Rectal smooth muscle tissue (tissue), 1 donor: ENCODE results near the gene PDGFD.

ENCODE experiments used
- H3K27ac ChIP-seq: one replicate; pipeline ENCODE4 v1.7.0; 2013; ENCODE audit warnings: low read depth, low read length, inconsistent platforms
- H3K27me3 ChIP-seq: one replicate; pipeline ENCODE4 v1.7.0; 2013; ENCODE audit warnings: low read length; ENCODE audit not compliant: control insufficient read depth, insufficient read depth
- H3K36me3 ChIP-seq: one replicate; pipeline ENCODE4 v1.7.0; 2013; ENCODE audit warnings: low read length; ENCODE audit not compliant: control insufficient read depth, insufficient read depth
- H3K4me1 ChIP-seq: one replicate; pipeline ENCODE4 v1.7.0; 2013; ENCODE audit warnings: low read length; ENCODE audit not compliant: control insufficient read depth, insufficient read depth
- H3K4me3 ChIP-seq: one replicate; pipeline ENCODE4 v1.7.0; 2013; ENCODE audit warnings: low read length
- H3K9ac ChIP-seq: one replicate; pipeline ENCODE4 v1.7.0; 2013; ENCODE audit warnings: low read length

PDGFD gene

DNA sequence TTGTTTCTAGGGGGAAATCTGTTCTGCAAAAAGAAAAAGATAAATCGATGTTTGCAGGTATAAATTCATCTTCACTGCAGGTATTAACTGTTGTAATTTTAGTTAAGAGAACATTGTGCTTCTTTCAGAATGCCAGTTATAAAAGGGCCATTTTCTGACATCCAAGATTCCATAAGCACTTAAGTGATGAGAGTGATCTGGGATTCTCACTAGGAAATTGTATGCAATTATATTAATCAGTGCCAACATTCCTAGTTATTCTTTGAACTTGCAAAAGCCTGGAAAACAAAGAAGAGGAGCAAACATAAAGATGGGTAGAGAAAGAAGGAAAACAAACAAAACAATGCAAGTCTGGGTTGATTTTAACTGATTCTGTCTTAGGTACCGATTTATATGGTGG, 122.2 kb downstream of the PDGFD start:
- Histone ChIP-seq H3K9ac (no peak overlapping the region), H3K27ac (no peak overlapping the region), H3K4me1 (no peaks in the 10 kb centered on the region), H3K4me3 (no peak overlapping the region), H3K36me3 (no peaks in the 10 kb centered on the region), H3K27me3 (no peaks in the 10 kb centered on the region)

DNA sequence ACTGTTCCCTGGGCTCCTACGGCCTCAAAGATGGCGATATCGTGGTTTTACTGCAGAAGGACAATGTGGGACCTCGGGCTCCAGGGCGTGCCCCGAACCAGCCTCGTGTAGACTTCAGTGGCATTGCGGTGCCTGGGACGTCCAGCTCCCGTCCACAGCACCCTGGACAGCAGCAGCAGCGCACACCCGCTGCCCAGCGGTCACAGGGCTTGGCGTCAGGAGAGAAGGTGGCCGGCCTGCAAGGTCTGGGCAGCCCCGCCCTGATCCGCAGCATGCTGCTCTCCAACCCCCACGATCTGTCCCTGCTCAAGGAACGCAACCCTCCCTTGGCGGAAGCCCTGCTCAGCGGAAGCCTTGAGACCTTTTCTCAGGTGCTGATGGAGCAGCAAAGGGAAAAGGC, 127.0 kb downstream of the PDGFD start:
- Histone ChIP-seq H3K4me3 (no peak overlapping the region), H3K4me1 (no peaks in the 10 kb centered on the region), H3K27ac (no peak overlapping the region), H3K9ac (no peak overlapping the region), H3K27me3 (no peaks in the 10 kb centered on the region), H3K36me3 (no peaks in the 10 kb centered on the region)

DNA sequence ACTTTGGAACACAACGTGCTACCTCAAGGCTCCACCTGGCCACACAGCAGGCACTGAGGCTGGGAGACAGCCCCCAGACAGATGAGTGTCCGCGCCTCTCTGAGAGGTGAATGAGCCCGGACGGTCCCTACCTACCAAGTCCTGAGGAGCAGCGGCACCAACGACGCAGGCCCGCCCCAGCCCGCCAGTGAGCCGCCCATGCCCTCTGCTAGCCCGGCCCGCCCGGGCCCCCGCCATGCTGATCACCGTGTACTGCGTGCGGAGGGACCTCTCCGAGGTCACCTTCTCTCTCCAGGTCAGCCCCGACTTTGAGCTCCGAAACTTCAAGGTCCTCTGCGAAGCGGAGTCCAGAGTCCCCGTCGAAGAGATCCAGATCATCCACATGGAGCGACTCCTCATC, 127.4 kb downstream of the PDGFD start, which contains the start of gene DDI1:
DDI1 (plus strand) TSS at position 53 of the 400 bp plus-strand sequence; CDS start at position 236, 183 bp downstream.
- Histone ChIP-seq H3K27ac (no peak within 1 kb of the TSS), H3K4me1 (no peaks in the 10 kb centered on the region)

DNA sequence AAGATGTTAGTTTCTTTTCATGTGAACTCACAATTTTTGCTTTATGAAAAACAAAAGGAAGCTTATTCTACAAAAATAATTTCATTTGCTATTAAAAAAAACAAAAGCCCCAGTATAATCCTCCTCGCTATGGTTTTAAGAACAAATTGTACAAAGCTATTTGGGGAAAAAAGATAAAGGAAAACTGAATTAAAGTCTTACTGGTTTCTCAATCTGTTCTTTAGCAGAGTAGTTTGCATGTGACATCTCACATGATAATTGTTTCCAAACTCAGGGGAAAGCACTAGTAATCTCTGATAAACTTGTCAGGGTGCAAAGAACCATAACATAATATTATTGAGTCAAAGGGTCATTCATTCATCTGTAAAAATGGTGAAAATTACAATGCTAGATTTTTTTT, 130.4 kb downstream of the PDGFD start:
- Histone ChIP-seq H3K4me1 (no peaks in the 10 kb centered on the region), H3K36me3 (no peaks in the 10 kb centered on the region), H3K9ac (no peak overlapping the region), H3K27ac (no peak overlapping the region), H3K27me3 (no peaks in the 10 kb centered on the region), H3K4me3 (no peak overlapping the region)

More for the DNA sequence above, 127.4 kb downstream of the PDGFD start, which contains the start of gene DDI1:
- Histone ChIP-seq H3K27me3 (no peaks in the 10 kb centered on the region), H3K9ac (no peak within 1 kb of the TSS), H3K4me3 (no peak within 1 kb of the TSS), H3K36me3 (no peaks in the 10 kb centered on the region)

DNA sequence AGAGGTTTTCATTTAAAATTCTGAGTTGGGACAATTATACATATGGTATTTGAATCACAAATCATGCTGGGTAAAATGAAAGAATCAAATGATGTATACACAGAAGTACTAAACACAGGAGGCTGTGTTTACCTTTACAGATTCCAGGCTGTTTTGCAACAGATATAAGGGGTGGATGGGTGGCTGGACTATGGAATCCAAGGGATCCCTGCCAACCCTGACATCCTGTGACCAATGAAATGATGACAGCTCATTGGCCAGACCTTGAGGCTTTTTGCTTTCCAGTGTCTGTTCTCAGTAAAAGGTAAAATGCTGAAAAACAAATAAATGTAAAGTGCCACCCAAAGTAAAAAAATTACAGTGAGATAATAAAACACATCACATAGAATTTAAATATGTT, 130.8 kb downstream of the PDGFD start:
- Histone ChIP-seq H3K27me3 (no peaks in the 10 kb centered on the region), H3K4me1 (no peaks in the 10 kb centered on the region), H3K9ac (no peak overlapping the region), H3K27ac (no peak overlapping the region), H3K4me3 (no peak overlapping the region), H3K36me3 (no peaks in the 10 kb centered on the region)

DNA sequence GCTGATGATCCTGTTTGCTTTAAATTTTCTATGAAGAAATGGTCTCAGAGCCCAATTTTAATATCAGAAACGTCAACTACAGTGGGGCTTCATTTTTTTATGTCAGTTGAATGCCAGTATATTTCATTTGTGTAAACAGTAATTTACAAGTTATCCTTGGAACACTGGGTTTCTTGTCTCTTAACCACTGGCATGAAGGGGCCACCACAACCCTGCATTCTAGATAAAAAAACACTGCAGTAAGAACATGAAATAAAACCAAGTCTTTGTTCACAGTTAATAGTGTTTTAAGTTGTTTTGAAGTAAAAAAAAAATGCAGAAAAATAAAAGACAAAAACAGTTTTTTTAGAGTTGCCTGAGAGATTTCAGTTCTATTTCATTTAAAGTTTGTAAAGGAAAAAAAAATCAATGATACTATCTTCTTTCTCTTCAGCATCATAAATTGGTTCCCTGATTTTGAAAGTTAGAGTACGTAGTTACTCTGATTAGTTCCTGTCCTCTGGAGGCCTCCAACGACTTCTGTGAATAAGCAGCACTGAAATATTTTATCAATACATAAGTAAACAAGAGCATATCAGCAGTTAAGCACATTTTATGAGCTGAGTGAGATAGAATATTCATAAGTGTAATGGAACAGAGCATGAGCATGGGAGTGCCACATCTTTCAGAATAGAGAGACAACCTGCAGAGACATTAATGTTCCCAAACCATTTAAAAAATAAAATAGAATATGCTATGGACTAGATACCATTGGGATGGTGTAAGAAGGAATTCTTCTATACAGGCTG, 135.3 kb downstream of the PDGFD start:
- Histone ChIP-seq H3K4me3 (no peak overlapping the region), H3K36me3 (no peaks in the 10 kb centered on the region), H3K4me1 (no peaks in the 10 kb centered on the region), H3K27ac (no peak overlapping the region), H3K27me3 (no peaks in the 10 kb centered on the region), H3K9ac (no peak overlapping the region)

DNA sequence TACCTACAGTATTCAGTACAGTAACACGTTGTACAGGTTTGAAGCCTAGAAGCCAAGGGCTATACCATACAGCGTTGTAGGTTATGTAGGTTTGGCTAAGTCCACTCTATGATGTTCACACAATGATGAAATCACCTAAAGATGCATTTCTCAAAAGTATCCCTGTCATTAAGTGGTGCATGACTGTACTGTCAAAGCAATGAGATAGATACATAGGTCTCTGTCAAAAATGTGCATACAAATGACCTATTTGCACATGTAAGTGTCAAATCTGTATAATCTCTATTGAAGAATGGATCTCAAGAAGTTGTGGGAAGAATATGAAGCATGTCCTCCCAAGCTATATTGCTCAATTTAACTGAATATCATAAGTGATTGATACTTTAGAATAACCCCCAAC, 139.4 kb downstream of the PDGFD start:
- no peak overlapping the region for H3K27ac ChIP-seq
- no peak overlapping the region for H3K4me3 ChIP-seq
- H3K27me3 ChIP-seq = no peaks in the 10 kb centered on the region
- H3K4me1 ChIP-seq = no peaks in the 10 kb centered on the region
- H3K36me3 ChIP-seq = no peaks in the 10 kb centered on the region
- no peak overlapping the region for H3K9ac ChIP-seq

DNA sequence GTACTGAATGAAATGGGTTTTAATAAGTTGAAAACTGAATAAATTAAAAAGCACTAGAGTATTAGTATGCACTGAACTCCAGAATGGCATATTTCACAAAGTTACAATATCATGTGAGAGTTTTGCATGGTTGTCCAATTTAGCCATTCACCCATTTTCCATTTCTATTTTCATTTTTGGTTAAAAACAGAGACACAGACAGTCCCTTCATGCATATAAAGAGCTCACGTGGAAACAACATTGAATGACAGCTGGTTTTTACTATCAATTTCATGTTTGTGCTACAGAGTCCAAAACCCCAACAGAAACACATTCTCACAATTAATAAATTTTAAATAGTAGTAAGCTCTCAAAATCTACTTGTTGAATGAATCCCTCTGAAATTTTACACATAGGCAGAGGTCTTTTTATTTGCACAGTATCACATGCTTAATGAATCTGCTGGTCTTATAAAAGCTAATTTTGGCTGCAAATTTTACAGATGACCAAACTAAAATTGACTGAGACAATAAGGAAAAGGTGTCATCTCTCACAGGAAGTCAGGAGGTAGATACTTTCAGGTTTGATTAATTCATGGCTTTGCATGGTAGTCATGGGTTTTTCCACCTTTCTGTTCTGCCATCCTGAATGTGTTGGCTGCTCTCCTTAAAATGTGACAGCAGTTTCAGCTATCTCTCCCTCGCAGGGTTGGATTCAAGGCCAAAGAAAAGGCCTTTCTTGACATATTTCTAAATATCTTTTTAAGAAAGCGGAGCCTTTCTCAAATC, 148.1 kb downstream of the PDGFD start:
- no peaks in the 10 kb centered on the region for H3K27me3 ChIP-seq
- H3K27ac ChIP-seq = no peak overlapping the region
- H3K4me3 ChIP-seq = no peak overlapping the region
- no peak overlapping the region for H3K9ac ChIP-seq
- H3K4me1 ChIP-seq = no peaks in the 10 kb centered on the region
- no peaks in the 10 kb centered on the region for H3K36me3 ChIP-seq

DNA sequence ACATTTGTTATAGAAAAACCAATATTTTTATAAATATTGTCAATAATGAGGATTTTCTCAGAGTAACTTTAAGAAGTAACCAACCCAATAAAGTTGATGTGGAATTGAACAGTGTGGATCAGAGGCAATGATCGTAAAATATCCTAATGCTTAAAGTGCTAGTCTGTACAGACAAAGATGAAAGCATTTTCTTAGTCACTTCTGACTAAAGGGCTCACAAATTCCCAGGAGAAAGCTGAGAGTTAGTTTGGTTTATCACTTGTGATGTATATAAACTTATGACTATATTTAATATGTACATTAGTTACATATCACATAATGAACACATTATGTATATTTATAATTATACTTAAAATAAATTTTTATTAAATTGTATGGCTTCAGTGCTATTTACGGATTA, 152.9 kb downstream of the PDGFD start:
- no peaks in the 10 kb centered on the region for H3K36me3 ChIP-seq

DNA sequence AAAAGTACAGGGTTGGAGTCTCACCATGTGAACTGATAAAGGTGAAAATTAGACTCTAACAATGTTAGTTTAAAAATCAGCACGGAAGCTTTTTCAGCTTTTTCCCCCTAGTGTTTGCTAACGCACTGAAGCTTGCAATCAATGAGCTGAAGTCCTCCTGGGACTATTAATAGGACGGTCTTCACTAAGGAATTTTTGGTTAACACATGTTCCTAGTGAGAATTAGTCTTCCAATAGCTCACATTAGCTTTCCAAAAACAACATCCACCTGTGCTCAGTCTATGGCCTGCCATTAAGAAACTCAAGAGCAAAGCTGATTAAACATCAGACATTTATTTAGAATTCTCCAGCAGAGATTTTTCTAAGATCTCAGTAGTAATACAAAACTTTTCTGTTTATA, 154.2 kb downstream of the PDGFD start:
- Histone ChIP-seq H3K27ac (no peak overlapping the region), H3K4me3 (no peak overlapping the region)

More for the DNA sequence above, 152.9 kb downstream of the PDGFD start:
- H3K27me3 ChIP-seq = no peaks in the 10 kb centered on the region
- H3K4me3 ChIP-seq = no peak overlapping the region
- H3K4me1 ChIP-seq = no peaks in the 10 kb centered on the region
- no peak overlapping the region for H3K9ac ChIP-seq
- H3K27ac ChIP-seq = no peak overlapping the region

DNA sequence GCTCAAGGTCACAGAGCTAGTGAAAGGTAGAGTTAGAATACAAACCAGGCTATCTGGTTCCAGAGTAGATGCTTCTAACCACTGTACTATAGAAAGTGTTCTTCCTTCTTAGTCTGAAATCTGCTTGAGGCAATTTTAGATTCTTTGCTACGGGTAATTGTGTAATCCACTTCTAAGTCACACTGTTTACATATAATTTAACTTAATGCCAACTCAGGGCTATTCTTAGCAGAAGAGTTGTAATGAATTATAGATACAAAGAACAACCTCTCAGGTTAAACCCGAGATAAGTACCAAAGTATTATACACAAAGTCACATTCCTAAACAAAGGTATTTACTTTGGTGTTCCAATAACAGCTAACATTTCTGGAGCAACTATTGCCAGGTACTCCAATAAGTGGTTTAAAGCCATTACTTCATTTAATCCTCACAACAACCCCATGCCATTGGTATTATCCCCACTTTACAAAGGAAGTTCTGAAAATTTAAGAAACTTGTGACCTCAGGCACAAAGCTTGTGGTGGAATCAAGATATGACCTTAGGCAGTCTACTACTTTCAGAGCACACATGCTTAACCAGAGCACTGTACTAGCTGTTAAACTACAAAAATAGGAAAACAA, 158.6 kb downstream of the PDGFD start:
- Histone ChIP-seq H3K4me3 (no peak overlapping the region), H3K27me3 (no peaks in the 10 kb centered on the region), H3K9ac (no peak overlapping the region), H3K27ac (no peak overlapping the region), H3K36me3 (no peaks in the 10 kb centered on the region), H3K4me1 (no peaks in the 10 kb centered on the region)

More for the DNA sequence above, 154.2 kb downstream of the PDGFD start:
- Histone ChIP-seq H3K36me3 (no peaks in the 10 kb centered on the region), H3K9ac (no peak overlapping the region), H3K4me1 (no peaks in the 10 kb centered on the region), H3K27me3 (no peaks in the 10 kb centered on the region)

DNA sequence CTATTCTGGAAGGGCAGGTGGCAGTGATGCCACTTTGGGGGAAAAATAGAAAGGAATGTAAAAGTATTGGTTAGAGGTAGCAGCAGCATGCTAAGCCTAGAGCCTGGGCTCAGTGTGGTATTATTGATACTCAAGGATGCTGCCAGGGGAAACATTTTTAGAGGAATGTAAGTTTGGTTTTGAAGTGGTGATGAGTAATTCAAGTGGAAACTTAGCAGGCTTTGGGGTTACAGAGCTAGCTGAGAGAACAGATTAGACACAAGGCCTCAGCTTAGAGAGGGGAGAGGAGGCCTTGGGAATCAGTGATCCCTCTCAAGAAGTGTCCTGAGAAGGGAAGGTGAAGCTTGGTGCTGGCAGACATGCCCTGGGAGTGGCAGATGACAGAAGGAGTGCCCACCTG, 160.5 kb downstream of the PDGFD start:
- H3K4me1 ChIP-seq = no peaks in the 10 kb centered on the region
- no peak overlapping the region for H3K9ac ChIP-seq
- no peaks in the 10 kb centered on the region for H3K27me3 ChIP-seq
- no peak overlapping the region for H3K4me3 ChIP-seq
- no peaks in the 10 kb centered on the region for H3K36me3 ChIP-seq
- H3K27ac ChIP-seq = no peak overlapping the region
